SK-N-SH treated with all-trans-retinoic acid at 6 μM for 48 hours (cell line): ENCODE results near the gene EXOSC5.

Source experiments
- ATAC-seq: fragments of 200-7000 bp; cut with Tn5 transposase; 3 replicates; pipeline ENCODE4 v1.9.1; 2020; ENCODE audit warnings: mild to moderate bottlenecking, moderate library complexity
- ARNTL ChIP-seq: fragments of 450-650 bp; formaldehyde crosslinking; IDR thresholded peaks from 2 replicates; pipeline ENCODE4 v1.5.0; 2020; ENCODE audit warnings: low read depth, mild to moderate bottlenecking, moderate library complexity, borderline replicate concordance
- BACH2 ChIP-seq: fragments of 250-450 bp; sonication (Bioruptor Pico); IDR thresholded peaks from 2 replicates; pipeline ENCODE4 v1.9.0; 2021; ENCODE audit warnings: mild to moderate bottlenecking, borderline replicate concordance
- CSDC2 ChIP-seq: fragments of 250-450 bp; sonication (Bioruptor Pico); IDR thresholded peaks from 2 replicates; pipeline ENCODE4 v1.5.0; 2020; ENCODE audit warnings: mild to moderate bottlenecking, moderate library complexity
- ESRRG ChIP-seq: fragments of 250-450 bp; sonication (Bioruptor Pico); IDR thresholded peaks from 2 replicates; pipeline ENCODE4 v1.6.1; 2021; ENCODE audit warnings: mild to moderate bottlenecking
- GLIS3 ChIP-seq: fragments of 250-450 bp; sonication (Bioruptor Pico); IDR thresholded peaks from 2 replicates; pipeline ENCODE4 v1.5.0; 2020; ENCODE audit warnings: mild to moderate bottlenecking, moderate library complexity
- ISL1 ChIP-seq: fragments of 250-450 bp; sonication (Bioruptor Pico); IDR thresholded peaks from 2 replicates; pipeline ENCODE4 v2.1.2; 2022; ENCODE audit warnings: mild to moderate bottlenecking, moderate library complexity
- OSR1 ChIP-seq: fragments of 250-450 bp; sonication (Bioruptor Pico); IDR thresholded peaks from 2 replicates; pipeline ENCODE4 v1.8.0; 2022; ENCODE audit warnings: moderate library complexity, mild to moderate bottlenecking, inconsistent platforms
- PPARA ChIP-seq: fragments of 250-450 bp; sonication (Bioruptor Pico); IDR thresholded peaks from 2 replicates; pipeline ENCODE4 v1.5.0; 2020; ENCODE audit warnings: mild to moderate bottlenecking, borderline replicate concordance
- RARB ChIP-seq: fragments of 250-450 bp; sonication (Bioruptor Pico); IDR thresholded peaks from 2 replicates; pipeline ENCODE4 v1.8.0; 2021; ENCODE audit warnings: mild to moderate bottlenecking, moderate library complexity
- SNAI2 ChIP-seq: fragments of 250-450 bp; sonication (Bioruptor Pico); IDR thresholded peaks from 2 replicates; pipeline ENCODE4 v1.5.0; 2020; ENCODE audit warnings: mild to moderate bottlenecking, moderate library complexity
- TCF4 ChIP-seq: fragments of 250-450 bp; sonication (Bioruptor Pico); IDR thresholded peaks from 2 replicates; pipeline ENCODE4 v1.8.0; 2021; ENCODE audit warnings: mild to moderate bottlenecking, moderate library complexity, borderline replicate concordance
- TOX ChIP-seq: fragments of 250-450 bp; sonication (Bioruptor Pico); IDR thresholded peaks from 2 replicates; pipeline ENCODE4 v1.8.0; 2021; ENCODE audit warnings: mild to moderate bottlenecking, moderate library complexity, borderline replicate concordance
- ZC3H10 ChIP-seq: fragments of 250-450 bp; sonication (Bioruptor Pico); IDR thresholded peaks from 2 replicates; pipeline ENCODE4 v1.5.1; 2021; ENCODE audit warnings: mild to moderate bottlenecking, moderate library complexity
- ZFP3 ChIP-seq: fragments of 250-450 bp; sonication (Bioruptor Pico); IDR thresholded peaks from 2 replicates; pipeline ENCODE4 v1.5.0; 2020; ENCODE audit warnings: mild to moderate bottlenecking, moderate library complexity
- ZNF565 ChIP-seq: fragments of 450-650 bp; formaldehyde crosslinking; conservative IDR thresholded peaks from 2 replicates; pipeline ENCODE4 v1.5.0; 2020; ENCODE audit warnings: low read depth, mild to moderate bottlenecking, moderate library complexity
- ZNF70 ChIP-seq: fragments of 450-650 bp; formaldehyde crosslinking; IDR thresholded peaks from 2 replicates; pipeline ENCODE4 v1.5.0; 2020; ENCODE audit warnings: mild to moderate bottlenecking, moderate library complexity
- ZNF8 ChIP-seq: fragments of 450-650 bp; formaldehyde crosslinking; IDR thresholded peaks from 2 replicates; pipeline ENCODE4 v1.5.0; 2020; ENCODE audit warnings: mild to moderate bottlenecking, moderate library complexity
- TF ChIP-seq, protein P1 (sequence below): fragments of 250-450 bp; sonication (Bioruptor Pico); IDR thresholded peaks from 2 replicates; pipeline ENCODE4 v1.8.0; 2020; ENCODE audit warnings: mild to moderate bottlenecking, moderate library complexity, borderline replicate concordance
- TF ChIP-seq, protein P2 (sequence below): fragments of 250-450 bp; sonication (Bioruptor Pico); IDR thresholded peaks from 2 replicates; pipeline ENCODE4 v1.5.1; 2021; ENCODE audit warnings: mild to moderate bottlenecking, moderate library complexity
- TF ChIP-seq, protein P3 (sequence below): fragments of 250-450 bp; sonication (Bioruptor Pico); IDR thresholded peaks from 2 replicates; pipeline ENCODE4 v1.8.0; 2021; ENCODE audit warnings: low read depth, mild to moderate bottlenecking, moderate library complexity, borderline replicate concordance
- TF ChIP-seq, protein P4 (sequence below): fragments of 250-450 bp; sonication (Bioruptor Pico); IDR thresholded peaks from 2 replicates; pipeline ENCODE4 v1.5.1; 2020; ENCODE audit warnings: low read depth, mild to moderate bottlenecking, moderate library complexity
- TF ChIP-seq, protein P5 (sequence below): fragments of 250-450 bp; sonication (Bioruptor Pico); IDR thresholded peaks from 2 replicates; pipeline ENCODE4 v1.5.0; 2020; ENCODE audit warnings: mild to moderate bottlenecking, moderate library complexity

The EXOSC5 gene

DNA sequence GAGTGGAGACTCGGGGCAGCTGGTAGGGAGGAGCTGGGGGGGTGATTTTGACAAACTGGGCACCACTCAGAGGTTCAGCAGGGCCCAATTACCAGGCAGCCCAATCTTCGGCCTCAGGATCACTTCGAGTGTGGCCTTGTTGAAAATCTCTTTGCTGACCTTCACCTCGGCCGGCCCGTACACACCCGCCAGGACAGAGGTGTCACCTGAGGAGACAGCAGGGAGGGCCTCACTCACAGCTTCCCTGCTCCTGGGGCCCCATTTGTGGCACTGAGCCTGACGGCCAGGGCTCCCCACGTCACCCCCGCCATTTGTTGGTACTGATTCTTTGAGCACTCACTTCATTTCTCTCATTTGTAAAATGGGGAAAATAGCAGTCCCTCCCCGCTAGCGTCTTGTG, 4.4 kb downstream of the EXOSC5 start:
- TF ChIP-seq ZC3H10 (no peak), OSR1 (CRISPR knock-in tag) (no peak), ZNF70 (CRISPR knock-in tag) (no peak), TOX (no peak), RARB (CRISPR knock-in tag) (no peak), ZFP3 (CRISPR knock-in tag) (no peak), ZNF8 (no peak), PPARA (no peak)
- TF ChIP-seq, all 23 proteins: peak for 0
- no peak for ATAC-seq

DNA sequence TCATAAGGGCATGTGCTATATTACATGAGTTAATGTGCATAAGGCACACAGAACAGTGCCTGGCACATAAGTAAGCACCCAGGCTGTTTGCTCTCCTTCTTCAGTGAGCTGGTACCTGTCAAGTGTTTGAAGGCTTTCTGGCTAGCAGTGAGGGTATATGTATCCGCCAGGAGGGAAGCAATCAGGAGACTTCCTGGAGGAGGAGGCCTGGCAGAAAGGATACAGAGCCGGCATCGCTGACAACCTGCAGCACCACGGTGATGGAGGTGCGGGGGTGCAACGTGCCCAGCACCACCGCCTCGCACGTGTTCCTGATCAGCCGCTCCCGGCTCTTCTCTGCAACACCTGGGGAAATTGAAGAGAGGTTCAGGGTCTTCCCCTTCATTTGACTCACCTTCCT, 5.5 kb downstream of the EXOSC5 start:
- no peak for ATAC-seq
- TF ChIP-seq GLIS3 (no peak), RARB (CRISPR knock-in tag) (no peak), PPARA (no peak), CSDC2 (no peak), ZNF565 (CRISPR knock-in tag) (no peak), ZC3H10 (no peak), BACH2 (CRISPR knock-in tag) (no peak), SNAI2 (CRISPR knock-in tag) (no peak), ZFP3 (CRISPR knock-in tag) (no peak), TCF4 (no peak), TOX (no peak)
- TF ChIP-seq, protein P1, sequence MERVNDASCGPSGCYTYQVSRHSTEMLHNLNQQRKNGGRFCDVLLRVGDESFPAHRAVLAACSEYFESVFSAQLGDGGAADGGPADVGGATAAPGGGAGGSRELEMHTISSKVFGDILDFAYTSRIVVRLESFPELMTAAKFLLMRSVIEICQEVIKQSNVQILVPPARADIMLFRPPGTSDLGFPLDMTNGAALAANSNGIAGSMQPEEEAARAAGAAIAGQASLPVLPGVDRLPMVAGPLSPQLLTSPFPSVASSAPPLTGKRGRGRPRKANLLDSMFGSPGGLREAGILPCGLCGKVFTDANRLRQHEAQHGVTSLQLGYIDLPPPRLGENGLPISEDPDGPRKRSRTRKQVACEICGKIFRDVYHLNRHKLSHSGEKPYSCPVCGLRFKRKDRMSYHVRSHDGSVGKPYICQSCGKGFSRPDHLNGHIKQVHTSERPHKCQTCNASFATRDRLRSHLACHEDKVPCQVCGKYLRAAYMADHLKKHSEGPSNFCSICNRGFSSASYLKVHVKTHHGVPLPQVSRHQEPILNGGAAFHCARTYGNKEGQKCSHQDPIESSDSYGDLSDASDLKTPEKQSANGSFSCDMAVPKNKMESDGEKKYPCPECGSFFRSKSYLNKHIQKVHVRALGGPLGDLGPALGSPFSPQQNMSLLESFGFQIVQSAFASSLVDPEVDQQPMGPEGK (CRISPR knock-in tag): no peak
- TF ChIP-seq, protein P2, sequence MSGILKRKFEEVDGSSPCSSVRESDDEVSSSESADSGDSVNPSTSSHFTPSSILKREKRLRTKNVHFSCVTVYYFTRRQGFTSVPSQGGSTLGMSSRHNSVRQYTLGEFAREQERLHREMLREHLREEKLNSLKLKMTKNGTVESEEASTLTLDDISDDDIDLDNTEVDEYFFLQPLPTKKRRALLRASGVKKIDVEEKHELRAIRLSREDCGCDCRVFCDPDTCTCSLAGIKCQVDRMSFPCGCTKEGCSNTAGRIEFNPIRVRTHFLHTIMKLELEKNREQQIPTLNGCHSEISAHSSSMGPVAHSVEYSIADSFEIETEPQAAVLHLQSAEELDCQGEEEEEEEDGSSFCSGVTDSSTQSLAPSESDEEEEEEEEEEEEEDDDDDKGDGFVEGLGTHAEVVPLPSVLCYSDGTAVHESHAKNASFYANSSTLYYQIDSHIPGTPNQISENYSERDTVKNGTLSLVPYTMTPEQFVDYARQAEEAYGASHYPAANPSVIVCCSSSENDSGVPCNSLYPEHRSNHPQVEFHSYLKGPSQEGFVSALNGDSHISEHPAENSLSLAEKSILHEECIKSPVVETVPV: no peak
- TF ChIP-seq, protein P3, sequence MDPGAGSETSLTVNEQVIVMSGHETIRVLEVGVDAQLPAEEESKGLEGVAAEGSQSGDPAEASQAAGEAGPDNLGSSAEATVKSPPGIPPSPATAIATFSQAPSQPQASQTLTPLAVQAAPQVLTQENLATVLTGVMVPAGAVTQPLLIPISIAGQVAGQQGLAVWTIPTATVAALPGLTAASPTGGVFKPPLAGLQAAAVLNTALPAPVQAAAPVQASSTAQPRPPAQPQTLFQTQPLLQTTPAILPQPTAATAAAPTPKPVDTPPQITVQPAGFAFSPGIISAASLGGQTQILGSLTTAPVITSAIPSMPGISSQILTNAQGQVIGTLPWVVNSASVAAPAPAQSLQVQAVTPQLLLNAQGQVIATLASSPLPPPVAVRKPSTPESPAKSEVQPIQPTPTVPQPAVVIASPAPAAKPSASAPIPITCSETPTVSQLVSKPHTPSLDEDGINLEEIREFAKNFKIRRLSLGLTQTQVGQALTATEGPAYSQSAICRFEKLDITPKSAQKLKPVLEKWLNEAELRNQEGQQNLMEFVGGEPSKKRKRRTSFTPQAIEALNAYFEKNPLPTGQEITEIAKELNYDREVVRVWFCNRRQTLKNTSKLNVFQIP (CRISPR knock-in tag): no peak

DNA sequence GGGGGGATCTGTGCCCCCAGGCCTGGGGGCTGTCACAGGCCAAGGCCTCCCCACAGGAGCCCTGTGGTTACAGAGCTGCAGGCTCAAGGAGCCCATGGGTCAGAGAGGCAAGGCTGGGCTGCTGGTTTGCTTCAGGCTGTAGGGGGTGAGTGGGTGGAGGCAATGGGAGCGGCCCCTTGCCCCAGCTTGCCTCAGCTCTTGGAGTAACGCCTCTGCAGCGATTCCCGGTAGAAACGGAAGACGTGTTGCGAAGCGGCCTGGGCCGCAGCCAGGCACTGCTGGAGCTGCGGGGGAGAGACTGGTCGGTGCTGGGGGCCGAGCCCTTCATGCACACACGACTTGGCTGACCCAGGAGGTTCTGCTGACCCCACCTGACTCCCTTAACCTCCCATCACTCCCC, 10.7 kb downstream of the EXOSC5 start:
- TF ChIP-seq ZC3H10 (no peak), TCF4 (no peak), GLIS3 (no peak)
- TF ChIP-seq, protein P2: no peak
- no peak for ATAC-seq

DNA sequence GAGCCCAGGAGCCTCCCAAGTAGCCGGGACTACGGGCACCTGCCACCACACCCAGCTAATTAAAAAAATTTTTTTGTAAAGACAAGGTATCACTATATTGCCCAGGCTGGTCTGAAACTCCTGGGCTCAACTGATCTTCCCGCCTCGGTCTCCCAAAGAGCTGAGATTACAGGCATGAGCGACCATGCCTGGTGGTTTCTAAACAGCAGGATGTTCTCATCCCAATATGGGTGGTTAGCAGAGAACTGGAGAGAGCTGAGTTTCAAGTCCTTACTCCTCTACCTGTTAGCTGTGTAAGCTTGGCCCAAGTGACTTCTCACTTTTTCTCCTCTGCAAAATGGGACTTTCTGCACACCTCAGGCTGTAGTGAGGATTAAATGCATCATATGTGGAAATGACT, 12.8 kb downstream of the EXOSC5 start:
- ATAC-seq: no peak
- TF ChIP-seq, protein P4, sequence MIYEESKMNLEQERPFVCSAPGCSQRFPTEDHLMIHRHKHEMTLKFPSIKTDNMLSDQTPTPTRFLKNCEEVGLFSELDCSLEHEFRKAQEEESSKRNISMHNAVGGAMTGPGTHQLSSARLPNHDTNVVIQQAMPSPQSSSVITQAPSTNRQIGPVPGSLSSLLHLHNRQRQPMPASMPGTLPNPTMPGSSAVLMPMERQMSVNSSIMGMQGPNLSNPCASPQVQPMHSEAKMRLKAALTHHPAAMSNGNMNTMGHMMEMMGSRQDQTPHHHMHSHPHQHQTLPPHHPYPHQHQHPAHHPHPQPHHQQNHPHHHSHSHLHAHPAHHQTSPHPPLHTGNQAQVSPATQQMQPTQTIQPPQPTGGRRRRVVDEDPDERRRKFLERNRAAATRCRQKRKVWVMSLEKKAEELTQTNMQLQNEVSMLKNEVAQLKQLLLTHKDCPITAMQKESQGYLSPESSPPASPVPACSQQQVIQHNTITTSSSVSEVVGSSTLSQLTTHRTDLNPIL (CRISPR knock-in tag): no peak
- no peak for TF ChIP-seq OSR1 (CRISPR knock-in tag)
- no peak for TF ChIP-seq RARB (CRISPR knock-in tag)
- TF ChIP-seq, protein P5, sequence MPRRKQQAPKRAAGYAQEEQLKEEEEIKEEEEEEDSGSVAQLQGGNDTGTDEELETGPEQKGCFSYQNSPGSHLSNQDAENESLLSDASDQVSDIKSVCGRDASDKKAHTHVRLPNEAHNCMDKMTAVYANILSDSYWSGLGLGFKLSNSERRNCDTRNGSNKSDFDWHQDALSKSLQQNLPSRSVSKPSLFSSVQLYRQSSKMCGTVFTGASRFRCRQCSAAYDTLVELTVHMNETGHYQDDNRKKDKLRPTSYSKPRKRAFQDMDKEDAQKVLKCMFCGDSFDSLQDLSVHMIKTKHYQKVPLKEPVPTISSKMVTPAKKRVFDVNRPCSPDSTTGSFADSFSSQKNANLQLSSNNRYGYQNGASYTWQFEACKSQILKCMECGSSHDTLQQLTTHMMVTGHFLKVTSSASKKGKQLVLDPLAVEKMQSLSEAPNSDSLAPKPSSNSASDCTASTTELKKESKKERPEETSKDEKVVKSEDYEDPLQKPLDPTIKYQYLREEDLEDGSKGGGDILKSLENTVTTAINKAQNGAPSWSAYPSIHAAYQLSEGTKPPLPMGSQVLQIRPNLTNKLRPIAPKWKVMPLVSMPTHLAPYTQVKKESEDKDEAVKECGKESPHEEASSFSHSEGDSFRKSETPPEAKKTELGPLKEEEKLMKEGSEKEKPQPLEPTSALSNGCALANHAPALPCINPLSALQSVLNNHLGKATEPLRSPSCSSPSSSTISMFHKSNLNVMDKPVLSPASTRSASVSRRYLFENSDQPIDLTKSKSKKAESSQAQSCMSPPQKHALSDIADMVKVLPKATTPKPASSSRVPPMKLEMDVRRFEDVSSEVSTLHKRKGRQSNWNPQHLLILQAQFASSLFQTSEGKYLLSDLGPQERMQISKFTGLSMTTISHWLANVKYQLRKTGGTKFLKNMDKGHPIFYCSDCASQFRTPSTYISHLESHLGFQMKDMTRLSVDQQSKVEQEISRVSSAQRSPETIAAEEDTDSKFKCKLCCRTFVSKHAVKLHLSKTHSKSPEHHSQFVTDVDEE (CRISPR knock-in tag): no peak
- no peak for TF ChIP-seq ZNF70 (CRISPR knock-in tag)
- TF ChIP-seq ZFP3 (CRISPR knock-in tag): no peak
- TF ChIP-seq, protein P1 (CRISPR knock-in tag): no peak
- no peak for TF ChIP-seq TOX
- no peak for TF ChIP-seq GLIS3
- TF ChIP-seq ESRRG (CRISPR knock-in tag): no peak
- TF ChIP-seq ARNTL: no peak
- no peak for TF ChIP-seq ISL1 (CRISPR knock-in tag)
- no peak for TF ChIP-seq SNAI2 (CRISPR knock-in tag)
- TF ChIP-seq PPARA: no peak
- TF ChIP-seq, protein P2: no peak
- no peak for TF ChIP-seq ZNF565 (CRISPR knock-in tag)
